ENCODE measurements around the gene ELK3.

The ELK3 gene

DNA sequence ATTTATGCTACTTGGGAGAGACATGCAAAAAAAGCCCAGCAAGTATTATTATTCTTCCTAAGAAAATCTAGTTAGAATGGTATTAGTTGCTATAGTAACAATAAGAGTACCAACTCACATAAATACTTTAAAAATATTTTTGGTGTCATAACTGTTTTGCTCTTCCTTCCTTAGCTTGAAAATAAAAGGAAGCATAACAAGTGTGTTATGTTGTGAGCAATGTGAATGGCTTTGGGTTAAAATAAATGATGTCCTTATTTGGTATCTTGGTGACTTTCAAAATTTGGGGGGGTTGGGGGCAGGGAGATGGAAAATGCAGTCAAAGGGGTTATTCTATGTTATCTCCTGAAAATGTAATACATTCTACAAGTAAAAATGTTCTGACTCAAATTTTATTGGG, 91.0 kb downstream of the ELK3 start:
- Histone ChIP-seq H3K27ac (no peak overlapping the region), H3K36me3 (peaks cover 82% of the 10 kb centered on the region)
- no peak for TF ChIP-seq CTCF (IDR thresholded peaks at IDR 0.05; ENCODE audit: low read depth, low read length)

DNA sequence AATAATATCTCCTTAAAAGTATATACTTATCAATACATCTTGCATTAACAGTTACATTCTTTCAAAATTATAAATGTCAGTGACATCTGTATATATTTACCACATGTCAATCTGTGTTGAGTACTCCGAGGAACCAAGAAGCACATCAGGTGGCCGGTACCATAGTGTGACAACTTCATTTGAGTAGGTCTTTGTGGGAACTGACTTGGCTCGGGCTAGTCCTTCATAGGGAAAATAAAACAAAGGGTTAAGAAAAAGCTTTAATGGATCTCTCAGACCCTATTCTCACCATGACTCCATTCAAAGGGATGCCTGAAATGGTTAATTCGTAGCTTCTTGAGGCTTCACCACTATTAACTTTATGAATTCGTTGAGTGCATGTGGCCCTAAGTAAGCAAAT, 94.9 kb downstream of the ELK3 start:
- Histone ChIP-seq H3K36me3 (peaks cover 54% of the 10 kb centered on the region), H3K27ac (no peak overlapping the region), H3K4me3 (ENCODE audit: low read depth, low read length) (no peak overlapping the region), H3K27me3 (ENCODE audit: insufficient read depth, low read depth, severe bottlenecking) (no peaks in the 10 kb centered on the region), H3K9me3 (ENCODE audit: severe bottlenecking) (no peaks in the 10 kb centered on the region)
- DNase-seq: no peak
- TF ChIP-seq CTCF (IDR thresholded peaks at IDR 0.05; ENCODE audit: low read depth, low read length): no peak

More for the DNA sequence above, 91.0 kb downstream of the ELK3 start:
- Histone ChIP-seq H3K9me3 (ENCODE audit: severe bottlenecking) (no peaks in the 10 kb centered on the region), H3K27me3 (ENCODE audit: insufficient read depth, low read depth, severe bottlenecking) (no peaks in the 10 kb centered on the region), H3K4me3 (ENCODE audit: low read depth, low read length) (no peak overlapping the region)
- no peak for DNase-seq

- peaks cover 36% of the 10 kb centered on the region for H3K36me3 ChIP-seq
- no peak for DNase-seq
- H3K27me3 ChIP-seq (ENCODE audit: insufficient read depth, low read depth, severe bottlenecking): no peaks in the 10 kb centered on the region
- H3K9me3 ChIP-seq (ENCODE audit: severe bottlenecking): no peaks in the 10 kb centered on the region
- no peak for TF ChIP-seq CTCF (IDR thresholded peaks at IDR 0.05; ENCODE audit: low read depth, low read length)
- H3K27ac ChIP-seq: no peak overlapping the region
- no peak overlapping the region for H3K4me3 ChIP-seq (ENCODE audit: low read depth, low read length)
Measured at GRCh38 chr12:96293093-96293492, 98.9 kb downstream of the ELK3 start.

DNA sequence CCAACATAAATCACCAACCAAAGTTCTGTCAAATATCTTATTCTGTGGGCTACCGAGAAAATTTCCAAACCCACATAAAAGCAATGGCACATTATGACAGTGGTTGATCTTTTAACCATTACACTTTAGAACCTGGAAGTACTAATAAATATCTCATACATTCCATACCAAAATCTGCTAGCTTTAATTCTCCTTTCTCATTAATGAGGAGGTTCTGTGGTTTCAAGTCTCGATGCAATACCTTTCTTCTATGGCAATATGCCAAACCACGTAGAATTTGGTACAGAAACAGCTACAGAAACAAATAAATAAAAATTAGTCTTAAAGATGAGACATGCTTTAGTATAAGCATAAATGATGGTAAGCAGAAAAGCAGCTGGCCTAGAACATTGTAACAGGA, 100.7 kb downstream of the ELK3 start:
- Histone ChIP-seq H3K27ac (no peak overlapping the region), H3K4me3 (ENCODE audit: low read depth, low read length) (no peak overlapping the region), H3K27me3 (ENCODE audit: insufficient read depth, low read depth, severe bottlenecking) (no peaks in the 10 kb centered on the region), H3K36me3 (peaks cover 25% of the 10 kb centered on the region), H3K9me3 (ENCODE audit: severe bottlenecking) (no peaks in the 10 kb centered on the region)
- DNase-seq: no peak
- TF ChIP-seq CTCF (IDR thresholded peaks at IDR 0.05; ENCODE audit: low read depth, low read length): no peak

GRCh38 chr12:96295532-96296160, 101.5 kb downstream of the ELK3 start:
- Histone ChIP-seq H3K9me3 (ENCODE audit: severe bottlenecking) (no peaks in the 10 kb centered on the region), H3K4me3 (ENCODE audit: low read depth, low read length) (no peak overlapping the region), H3K27me3 (ENCODE audit: insufficient read depth, low read depth, severe bottlenecking) (no peaks in the 10 kb centered on the region), H3K36me3 (peaks cover 25% of the 10 kb centered on the region), H3K27ac (no peak overlapping the region)
- no peak for DNase-seq
- no peak for TF ChIP-seq CTCF (IDR thresholded peaks at IDR 0.05; ENCODE audit: low read depth, low read length)

GRCh38 chr12:96297504-96297903, 103.3 kb downstream of the ELK3 start:
- Histone ChIP-seq H3K4me3 (ENCODE audit: low read depth, low read length) (no peak overlapping the region), H3K36me3 (peaks cover 25% of the 10 kb centered on the region)

More at GRCh38 chr12:96297504-96297903, 103.3 kb downstream of the ELK3 start:
- Histone ChIP-seq H3K27me3 (ENCODE audit: insufficient read depth, low read depth, severe bottlenecking) (no peaks in the 10 kb centered on the region), H3K9me3 (ENCODE audit: severe bottlenecking) (no peaks in the 10 kb centered on the region), H3K27ac (no peak overlapping the region)
- DNase-seq: no peak
- no peak for TF ChIP-seq CTCF (IDR thresholded peaks at IDR 0.05; ENCODE audit: low read depth, low read length)
